OCI-LY1 (cell line): ENCODE data around the gene FAM168A.

Experiments used
- EZH2 ChIP-seq: fragments of 200-600 bp; sonication (generic), shearing (Covaris generic); IDR thresholded peaks from 2 replicates; pipeline ENCODE4 v1.8.0; 2017; ENCODE audit warnings: borderline replicate concordance, mixed run types, mild to moderate bottlenecking, antibody characterized with exemption, low read length, moderate library complexity, mixed read lengths
- TF ChIP-seq, protein P1 (sequence below): fragments of 200-600 bp; sonication (generic), shearing (Covaris generic); IDR thresholded peaks from 2 replicates; pipeline ENCODE4 v1.5.1; 2017; ENCODE audit warnings: mild to moderate bottlenecking, antibody characterized with exemption, low read length, moderate library complexity, mixed read lengths

DNA sequence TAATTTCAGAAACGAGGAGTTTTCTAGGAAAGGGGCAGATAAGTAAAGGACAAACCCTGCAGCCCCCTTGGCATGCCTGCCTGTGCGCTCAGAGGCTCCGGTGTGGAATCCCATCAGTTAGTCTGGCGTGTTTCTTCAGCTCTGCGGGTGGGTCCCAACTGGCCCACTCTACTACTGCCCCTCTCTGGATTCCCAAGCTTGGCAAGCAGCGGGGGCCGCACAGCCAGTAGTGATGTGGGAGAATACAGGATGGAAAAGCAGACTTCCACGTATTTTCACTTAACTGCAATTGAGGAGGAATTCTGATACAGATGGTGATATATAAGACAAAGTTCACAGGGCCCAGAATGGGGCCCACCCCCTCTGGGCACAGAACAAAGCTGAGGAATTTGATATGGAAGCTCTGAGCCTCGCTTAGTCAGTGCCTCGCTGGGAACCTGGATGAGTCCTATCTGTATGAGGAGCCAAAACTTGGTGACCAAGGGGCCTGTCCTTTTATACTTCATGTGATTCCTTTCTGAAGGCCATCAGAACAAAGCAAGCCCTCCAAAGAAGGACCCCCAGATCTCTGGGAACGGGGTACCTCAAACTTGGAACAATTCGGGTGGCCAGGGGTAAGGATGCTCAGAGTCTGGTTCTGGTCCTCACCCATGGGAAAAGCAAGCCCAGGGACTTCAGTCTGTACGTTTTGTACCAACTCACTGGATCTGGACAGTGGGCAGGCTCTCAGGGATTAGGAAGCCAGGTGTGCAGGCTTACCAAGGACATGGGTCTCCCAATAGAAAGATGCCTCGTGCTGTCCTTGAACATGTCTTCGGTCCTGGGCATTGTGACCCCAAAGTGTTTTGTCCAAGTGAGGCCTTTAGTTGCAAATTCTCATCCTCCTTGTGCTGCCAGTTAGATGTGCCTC, 195.7 kb downstream of the FAM168A start:
- TF ChIP-seq, protein P1, sequence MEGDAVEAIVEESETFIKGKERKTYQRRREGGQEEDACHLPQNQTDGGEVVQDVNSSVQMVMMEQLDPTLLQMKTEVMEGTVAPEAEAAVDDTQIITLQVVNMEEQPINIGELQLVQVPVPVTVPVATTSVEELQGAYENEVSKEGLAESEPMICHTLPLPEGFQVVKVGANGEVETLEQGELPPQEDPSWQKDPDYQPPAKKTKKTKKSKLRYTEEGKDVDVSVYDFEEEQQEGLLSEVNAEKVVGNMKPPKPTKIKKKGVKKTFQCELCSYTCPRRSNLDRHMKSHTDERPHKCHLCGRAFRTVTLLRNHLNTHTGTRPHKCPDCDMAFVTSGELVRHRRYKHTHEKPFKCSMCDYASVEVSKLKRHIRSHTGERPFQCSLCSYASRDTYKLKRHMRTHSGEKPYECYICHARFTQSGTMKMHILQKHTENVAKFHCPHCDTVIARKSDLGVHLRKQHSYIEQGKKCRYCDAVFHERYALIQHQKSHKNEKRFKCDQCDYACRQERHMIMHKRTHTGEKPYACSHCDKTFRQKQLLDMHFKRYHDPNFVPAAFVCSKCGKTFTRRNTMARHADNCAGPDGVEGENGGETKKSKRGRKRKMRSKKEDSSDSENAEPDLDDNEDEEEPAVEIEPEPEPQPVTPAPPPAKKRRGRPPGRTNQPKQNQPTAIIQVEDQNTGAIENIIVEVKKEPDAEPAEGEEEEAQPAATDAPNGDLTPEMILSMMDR, result no peak
- no peak for TF ChIP-seq EZH2
